LNCAP (cell line): ENCODE data around the gene GNE.

Source experiments
- CTCF ChIP-seq: fragments of 450-650 bp; IDR thresholded peaks from 2 replicates; pipeline ENCODE4 v1.5.1; 2017; ENCODE audit warnings: mild to moderate bottlenecking

Gene GNE

GRCh38 chr9:36210722-36211121, 47.5 kb downstream of the GNE start:
- no peak for TF ChIP-seq CTCF

- no peak for TF ChIP-seq CTCF
These were observed 49.6 kb downstream of the GNE start for GRCh38 chr9:36208521-36209253.

- TF ChIP-seq CTCF, result no peak
These were observed 50.7 kb downstream of the GNE start for GRCh38 chr9:36207546-36208012.

GRCh38 chr9:36207016-36207415, 51.2 kb downstream of the GNE start:
- TF ChIP-seq CTCF, result no peak

- no peak for TF ChIP-seq CTCF
These were observed 53.2 kb downstream of the GNE start for GRCh38 chr9:36204906-36205547.

- no peak for TF ChIP-seq CTCF
These were observed 63.8 kb downstream of the GNE start for GRCh38 chr9:36194326-36195000.

- no peak for TF ChIP-seq CTCF
These were observed 65.2 kb downstream of the GNE start for GRCh38 chr9:36193023-36193422.
